ENCODE results near the gene HAP1. TPM values are rescaled to one million over a fixed set of nuclear protein-coding genes. Genes with fewer than 3 reads are reported as not detected.

Gene HAP1
- total RNA-seq, 1 experiment from 2014 or later: 1.2 TPM

DNA sequence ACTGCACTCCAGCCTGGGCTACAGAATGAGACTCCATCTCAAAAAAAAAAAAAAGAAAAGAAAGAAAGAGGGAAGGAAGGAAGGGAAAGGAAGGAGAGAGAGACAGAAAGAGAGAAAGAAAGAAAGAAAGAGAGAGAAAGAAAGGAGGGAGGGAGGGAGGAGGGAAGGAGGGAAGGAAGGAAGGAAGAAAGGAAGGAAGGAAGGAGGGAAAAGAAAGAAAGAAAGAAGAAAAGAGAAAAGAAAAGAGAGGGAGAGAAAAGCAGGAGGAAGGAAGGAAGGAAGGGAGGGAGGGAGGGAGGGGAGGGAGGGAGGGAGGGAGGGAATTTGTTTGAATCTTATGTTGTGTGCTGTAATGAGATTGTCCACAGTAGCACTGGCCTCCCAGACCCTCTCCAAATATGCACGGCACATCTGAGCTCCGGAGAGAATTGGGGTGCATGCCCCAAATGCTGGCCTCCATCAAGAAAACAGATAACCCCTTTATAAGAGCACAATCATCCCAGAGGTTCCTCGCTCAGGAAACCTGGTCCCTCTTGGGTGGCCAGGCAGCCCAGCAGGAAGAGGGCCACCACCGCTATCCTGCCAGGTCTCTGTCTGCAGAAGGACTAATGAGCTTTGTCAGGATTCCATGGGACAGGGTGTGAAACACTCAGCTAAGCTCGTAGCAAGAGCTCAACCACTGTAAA is 54.6 kb downstream of the HAP1 start:
- CTCF ChIA-PET: interaction anchor here (0.6 to 5.4 kb wide), 12 partner anchors 10 to 1753 kb away, joined by 3 to 139 read pairs (median 8); partner anchors contain the start of genes EIF1, KRT17, LRRC3C and ORMDL3
- Mint-ChIP-seq H3K4me1 (ENCODE audit: low read depth, unreplicated experiment) (peaks cover 57% of the 10 kb centered on the region), H3K9me3 (ENCODE audit: low read depth, unreplicated experiment) (no peaks in the 10 kb centered on the region), H3K36me3 (ENCODE audit: insufficient read depth, unreplicated experiment) (peaks cover 22% of the 10 kb centered on the region), H3K4me3 (ENCODE audit: low read depth, unreplicated experiment) (no peak overlapping the region), H3K27ac (ENCODE audit: unreplicated experiment) (peak overlapping the region; percentile 96), H3K27me3 (ENCODE audit: unreplicated experiment) (no peaks in the 10 kb centered on the region)
- BruUV-seq (replicated peaks): no TSS peak
- TF ChIP-seq, protein P1, sequence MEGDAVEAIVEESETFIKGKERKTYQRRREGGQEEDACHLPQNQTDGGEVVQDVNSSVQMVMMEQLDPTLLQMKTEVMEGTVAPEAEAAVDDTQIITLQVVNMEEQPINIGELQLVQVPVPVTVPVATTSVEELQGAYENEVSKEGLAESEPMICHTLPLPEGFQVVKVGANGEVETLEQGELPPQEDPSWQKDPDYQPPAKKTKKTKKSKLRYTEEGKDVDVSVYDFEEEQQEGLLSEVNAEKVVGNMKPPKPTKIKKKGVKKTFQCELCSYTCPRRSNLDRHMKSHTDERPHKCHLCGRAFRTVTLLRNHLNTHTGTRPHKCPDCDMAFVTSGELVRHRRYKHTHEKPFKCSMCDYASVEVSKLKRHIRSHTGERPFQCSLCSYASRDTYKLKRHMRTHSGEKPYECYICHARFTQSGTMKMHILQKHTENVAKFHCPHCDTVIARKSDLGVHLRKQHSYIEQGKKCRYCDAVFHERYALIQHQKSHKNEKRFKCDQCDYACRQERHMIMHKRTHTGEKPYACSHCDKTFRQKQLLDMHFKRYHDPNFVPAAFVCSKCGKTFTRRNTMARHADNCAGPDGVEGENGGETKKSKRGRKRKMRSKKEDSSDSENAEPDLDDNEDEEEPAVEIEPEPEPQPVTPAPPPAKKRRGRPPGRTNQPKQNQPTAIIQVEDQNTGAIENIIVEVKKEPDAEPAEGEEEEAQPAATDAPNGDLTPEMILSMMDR (IDR thresholded peaks at IDR 0.05; ENCODE audit: unreplicated experiment): no peak
- DNase-seq: no peak
- intact Hi-C loops (cut with micrococcal nuclease; ENCODE audit: unreplicated experiment): loop anchor here (1.0 kb wide), 1 partner anchor 8 kb away; the partner anchor contains the start of gene EIF1

DNA sequence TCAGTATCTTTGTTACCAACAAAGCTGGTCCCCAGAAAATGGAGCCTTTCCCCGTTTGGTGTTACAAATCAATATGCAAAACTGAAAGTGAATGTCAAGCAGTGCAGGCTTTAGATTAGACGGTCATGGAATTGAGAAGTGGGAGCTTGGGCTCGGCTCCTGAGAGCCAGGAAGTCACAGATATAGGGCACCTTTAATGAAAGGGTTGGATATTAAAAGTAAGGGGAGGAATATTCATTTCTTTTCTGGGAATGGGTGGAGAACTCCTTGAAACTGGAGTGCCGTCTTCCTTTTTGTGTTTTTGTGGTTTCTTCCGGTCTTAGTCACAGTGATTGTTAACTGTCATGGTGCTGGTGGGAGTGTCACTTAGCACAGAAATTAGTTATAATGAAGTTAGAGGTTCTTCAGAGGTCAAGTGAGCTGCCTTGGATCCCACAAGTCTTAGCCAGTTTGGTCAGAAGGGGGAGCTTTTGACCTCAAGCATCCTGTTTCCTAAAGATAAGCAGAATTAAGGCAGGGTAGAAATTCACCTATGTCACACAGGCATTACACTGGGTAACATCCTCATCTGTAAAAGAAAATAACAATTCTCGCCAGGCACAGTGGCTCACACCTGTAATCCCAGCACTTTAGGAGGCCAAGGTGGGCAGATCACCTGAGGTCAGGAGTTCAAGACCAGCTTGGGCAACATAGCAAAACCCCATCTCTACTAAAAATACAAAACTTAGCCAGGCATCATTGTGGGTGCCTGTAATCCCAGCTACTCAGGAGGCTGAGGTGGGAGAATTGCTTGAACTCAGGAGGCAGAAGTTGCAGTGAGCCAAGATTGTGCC is 55.3 kb downstream of the HAP1 start:
- Mint-ChIP-seq H3K4me1 (ENCODE audit: low read depth, unreplicated experiment) (peaks cover 62% of the 10 kb centered on the region), H3K27me3 (ENCODE audit: unreplicated experiment) (no peaks in the 10 kb centered on the region), H3K27ac (ENCODE audit: unreplicated experiment) (peak overlapping the region; percentile 96), H3K9me3 (ENCODE audit: low read depth, unreplicated experiment) (no peaks in the 10 kb centered on the region), H3K4me3 (ENCODE audit: low read depth, unreplicated experiment) (peak overlapping the region; percentile 69), H3K36me3 (ENCODE audit: insufficient read depth, unreplicated experiment) (peaks cover 28% of the 10 kb centered on the region)
- TF ChIP-seq, protein P1 (IDR thresholded peaks at IDR 0.05; ENCODE audit: unreplicated experiment): peak; percentile 14
- peak; percentile 80 for DNase-seq
- CTCF ChIA-PET: interaction anchor here (0.6 to 5.4 kb wide), 15 partner anchors 11 to 1752 kb away, joined by 3 to 139 read pairs (median 7); partner anchors contain the start of genes EIF1, KRT17, LRRC3C and ORMDL3
- intact Hi-C loops (cut with micrococcal nuclease; ENCODE audit: unreplicated experiment): loop anchor here (1.0 kb wide), 1 partner anchor 9 kb away; the partner anchor contains the start of gene EIF1
- no TSS peak for BruUV-seq (replicated peaks)

DNA sequence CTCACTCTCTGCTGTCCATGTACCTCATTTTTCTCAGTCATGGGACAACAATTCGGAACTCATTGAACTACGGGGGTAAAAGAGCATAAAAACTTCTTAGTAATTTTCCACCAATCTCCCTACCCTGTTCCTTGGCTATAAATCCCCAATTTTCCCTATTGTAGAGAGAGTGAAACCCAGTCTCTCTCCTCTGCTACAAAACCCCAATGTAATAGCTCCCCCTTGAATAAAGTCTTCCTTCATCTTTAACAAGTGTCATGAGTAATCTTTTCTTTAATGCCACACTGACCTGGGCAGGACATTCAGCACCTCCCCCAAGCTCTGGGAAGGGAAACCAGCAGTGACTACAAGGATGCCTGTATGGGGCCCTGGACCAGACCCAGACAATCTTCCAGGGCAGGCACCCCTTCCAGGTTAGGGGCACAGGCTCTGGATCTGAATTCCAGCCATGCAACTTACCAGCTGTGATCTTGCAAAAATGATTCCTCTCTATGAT is 56.0 kb downstream of the HAP1 start:
- Mint-ChIP-seq H3K27ac (ENCODE audit: unreplicated experiment) (peak overlapping the region; percentile 96), H3K4me1 (ENCODE audit: low read depth, unreplicated experiment) (peaks cover 62% of the 10 kb centered on the region), H3K4me3 (ENCODE audit: low read depth, unreplicated experiment) (peak overlapping the region; percentile 69), H3K36me3 (ENCODE audit: insufficient read depth, unreplicated experiment) (peaks cover 28% of the 10 kb centered on the region), H3K9me3 (ENCODE audit: low read depth, unreplicated experiment) (no peaks in the 10 kb centered on the region), H3K27me3 (ENCODE audit: unreplicated experiment) (no peaks in the 10 kb centered on the region)
- intact Hi-C loops (cut with micrococcal nuclease; ENCODE audit: unreplicated experiment): no loop called here
- CTCF ChIA-PET: interaction anchor here (0.5 to 5.4 kb wide), 14 partner anchors 10 to 1945 kb away, joined by 3 to 139 read pairs (median 7); partner anchors contain the start of genes EIF1 and KRT17
- TSS peak; percentile 93 for BruUV-seq (replicated peaks)
- peak; percentile 75 for DNase-seq
- TF ChIP-seq, protein P1 (IDR thresholded peaks at IDR 0.05; ENCODE audit: unreplicated experiment): no peak

DNA sequence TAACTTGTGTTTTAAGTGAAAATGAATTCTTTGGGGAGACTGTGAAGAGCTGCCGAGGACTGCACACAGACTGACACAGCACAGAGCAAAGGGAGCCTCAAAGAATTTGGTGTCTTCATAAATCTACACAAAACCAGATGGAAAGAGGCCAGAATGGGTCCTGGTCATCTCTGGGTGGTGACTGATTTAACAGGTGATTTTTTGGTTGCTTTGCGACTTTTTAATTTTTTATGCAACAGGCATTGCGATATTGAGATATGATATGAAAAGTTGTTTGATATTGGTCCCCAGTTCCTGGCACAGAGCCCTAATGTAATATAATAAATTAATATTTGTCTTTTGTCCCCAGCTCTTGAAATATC is 58.4 kb downstream of the HAP1 start:
- Mint-ChIP-seq H3K9me3 (ENCODE audit: low read depth, unreplicated experiment) (no peaks in the 10 kb centered on the region), H3K27me3 (ENCODE audit: unreplicated experiment) (no peaks in the 10 kb centered on the region), H3K4me1 (ENCODE audit: low read depth, unreplicated experiment) (peaks cover 62% of the 10 kb centered on the region), H3K27ac (ENCODE audit: unreplicated experiment) (peak overlapping the region; percentile 96), H3K36me3 (ENCODE audit: insufficient read depth, unreplicated experiment) (peaks cover 32% of the 10 kb centered on the region), H3K4me3 (ENCODE audit: low read depth, unreplicated experiment) (peak overlapping the region; percentile 59)
- TF ChIP-seq, protein P1 (IDR thresholded peaks at IDR 0.05; ENCODE audit: unreplicated experiment): no peak
- intact Hi-C loops (cut with micrococcal nuclease; ENCODE audit: unreplicated experiment): no loop called here
- no TSS peak for BruUV-seq (replicated peaks)
- CTCF ChIA-PET: interaction anchor here (0.7 to 5.4 kb wide), 8 partner anchors 9 to 127 kb away, joined by 3 to 139 read pairs (median 5); partner anchors contain the start of gene EIF1
- no peak for DNase-seq
